Measurements from ENCODE around the gene SLCO4A1. TPM values are rescaled to one million over a fixed set of nuclear protein-coding genes. Genes with fewer than 3 reads are reported as not detected.
"Not testable (repeated sequence)": the region's sequence is repeated elsewhere in the genome, so short reads cannot be mapped to it uniquely, and the experiment has no call there.

SLCO4A1 gene
- polyA plus RNA-seq, 10 donors, result 0.37 to 1.2 (median 0.65) TPM

GRCh38 chr20:62622178-62622876 is 20.0 kb upstream of the SLCO4A1 start:
- no peak for DNase-seq

GRCh38 chr20:62622877-62623487 is 19.3 kb upstream of the SLCO4A1 start:
- DNase-seq, result no peak

GRCh38 chr20:62623488-62624324 is 18.6 kb upstream of the SLCO4A1 start:
- peak; percentile 43 to 86 (median 78) for DNase-seq

- no peak for DNase-seq
Measured at GRCh38 chr20:62624325-62624690, 18.0 kb upstream of the SLCO4A1 start.

GRCh38 chr20:62624719-62625453 is 17.4 kb upstream of the SLCO4A1 start:
- peak in 2 of 3 donors; percentile 33 to 52 for DNase-seq

GRCh38 chr20:62625516-62625915 is 16.8 kb upstream of the SLCO4A1 start:
- no peak for DNase-seq

- no peak for DNase-seq
Measured at GRCh38 chr20:62625921-62626547, 16.3 kb upstream of the SLCO4A1 start.

DNA sequence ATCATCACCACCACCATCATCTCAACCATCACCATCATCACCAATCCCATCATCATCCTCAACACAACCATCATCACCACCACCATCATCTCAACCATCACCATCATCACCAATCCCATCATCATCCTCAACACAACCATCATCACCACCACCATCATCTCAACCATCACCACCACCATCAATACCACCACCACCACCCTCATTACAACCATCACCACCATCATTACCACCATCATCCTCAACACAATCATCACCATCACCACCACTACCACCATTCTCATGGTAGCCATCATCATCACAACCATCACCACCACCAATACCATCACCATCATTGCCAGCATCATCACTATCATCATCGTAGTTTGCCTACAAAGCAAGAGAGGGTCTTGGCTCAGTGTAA is 14.9 kb upstream of the SLCO4A1 start:
- not testable (repeated sequence) for DNase-seq

- no peak for DNase-seq
Measured at GRCh38 chr20:62627901-62628612, 14.2 kb upstream of the SLCO4A1 start.

DNA sequence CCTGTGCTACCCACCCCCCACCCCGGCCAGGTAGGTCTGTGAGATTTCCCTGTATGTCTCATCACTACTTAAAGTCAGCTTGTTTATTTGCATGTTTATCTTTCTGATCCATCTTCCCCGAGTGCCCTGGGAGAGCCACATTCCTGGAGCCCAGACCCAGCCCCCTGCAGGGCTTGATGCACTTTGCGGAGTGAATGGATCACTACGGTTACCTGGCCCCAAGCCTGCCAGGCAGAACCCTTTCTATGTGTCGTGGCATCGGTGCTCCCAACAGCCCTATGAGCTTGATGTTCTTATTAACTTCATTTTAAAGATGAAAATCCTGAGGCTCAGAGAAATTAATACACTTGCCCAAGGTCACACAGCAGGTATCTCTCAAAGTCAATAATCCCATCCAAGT is 13.6 kb upstream of the SLCO4A1 start:
- no peak for DNase-seq

- no peak for DNase-seq
Measured at GRCh38 chr20:62629864-62630470, 12.3 kb upstream of the SLCO4A1 start.

DNA sequence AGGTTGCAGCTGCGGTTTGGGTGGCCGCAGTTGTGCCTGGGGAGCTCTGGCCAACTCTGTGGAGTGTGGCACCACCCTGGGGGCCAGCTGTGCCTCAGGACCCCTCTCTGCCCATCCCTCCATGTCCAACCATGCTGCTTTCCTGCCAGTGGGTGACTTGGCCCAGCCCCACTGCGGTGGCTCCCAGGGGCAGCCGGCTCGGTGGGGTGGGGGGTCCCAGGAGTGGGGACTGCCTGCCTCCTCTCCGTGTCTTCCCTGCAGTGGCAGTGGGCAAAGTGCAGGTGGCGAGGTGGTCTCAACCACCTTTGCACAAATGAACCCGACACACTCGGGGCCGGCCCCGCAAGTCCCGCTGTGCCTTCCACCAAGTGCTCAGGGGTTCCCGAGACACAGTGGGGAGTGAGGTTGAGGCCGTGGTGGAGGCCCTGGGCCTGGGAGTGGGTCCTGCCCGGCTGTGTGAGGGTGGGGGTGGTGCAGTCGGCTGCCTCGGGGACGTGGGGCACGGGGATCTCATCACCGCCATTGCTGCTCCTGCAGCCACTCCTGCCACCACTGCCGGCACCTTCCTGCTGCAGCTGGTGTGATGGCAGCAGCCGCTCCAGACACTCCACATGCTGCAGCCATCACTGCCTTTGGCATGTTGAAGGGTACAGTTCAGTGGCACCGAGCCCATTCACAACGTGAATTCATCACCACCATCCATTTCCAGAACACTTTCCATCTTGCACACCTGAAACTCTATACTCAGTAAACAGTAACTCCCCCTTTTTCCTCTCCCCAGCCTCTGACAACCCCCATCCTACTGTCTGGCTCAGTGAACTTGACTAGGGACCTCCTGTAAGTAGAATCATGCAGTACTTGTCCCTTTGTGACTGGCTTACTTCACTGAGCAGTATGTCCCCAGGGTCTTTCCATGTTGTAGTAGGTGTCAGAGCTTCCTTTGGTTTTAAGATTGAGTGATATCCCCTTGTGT is 10.7 kb upstream of the SLCO4A1 start:
- DNase-seq, result no peak

GRCh38 chr20:62632575-62633090 is 9.7 kb upstream of the SLCO4A1 start:
- no peak for DNase-seq

GRCh38 chr20:62633598-62634329 is 8.5 kb upstream of the SLCO4A1 start:
- DNase-seq, result no peak

DNA sequence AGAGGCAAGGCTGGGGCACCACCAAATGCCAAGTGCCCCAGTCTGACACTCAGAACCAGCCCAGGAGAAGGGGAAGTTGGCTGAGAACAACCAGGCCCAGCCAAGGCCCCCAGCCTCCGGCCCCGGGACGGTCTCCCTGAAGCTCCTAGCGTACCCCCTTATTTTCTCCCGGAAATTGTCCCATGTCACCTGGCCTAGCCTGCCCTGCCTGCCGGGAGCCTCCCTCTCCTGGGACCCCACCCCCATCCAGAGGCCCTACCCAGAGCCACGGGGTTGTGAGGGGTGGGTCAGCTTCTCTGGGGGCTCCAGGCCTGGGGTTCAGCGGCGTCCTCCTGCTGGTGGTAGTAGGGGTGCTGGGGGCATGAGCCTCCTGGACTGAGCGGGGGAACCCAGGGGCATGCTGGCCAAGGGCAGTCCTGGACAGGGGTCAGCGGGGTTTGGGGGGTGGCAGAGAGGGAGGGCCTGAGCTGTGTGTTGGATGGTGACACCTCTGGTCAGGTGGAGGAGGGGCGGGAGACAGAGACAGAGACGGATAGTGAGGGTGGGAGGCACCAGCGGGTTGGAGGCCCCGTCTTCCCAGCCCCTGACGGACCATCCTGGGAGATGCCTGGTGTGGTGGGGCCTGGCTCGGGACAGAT is 7.9 kb upstream of the SLCO4A1 start:
- DNase-seq, result no peak

DNA sequence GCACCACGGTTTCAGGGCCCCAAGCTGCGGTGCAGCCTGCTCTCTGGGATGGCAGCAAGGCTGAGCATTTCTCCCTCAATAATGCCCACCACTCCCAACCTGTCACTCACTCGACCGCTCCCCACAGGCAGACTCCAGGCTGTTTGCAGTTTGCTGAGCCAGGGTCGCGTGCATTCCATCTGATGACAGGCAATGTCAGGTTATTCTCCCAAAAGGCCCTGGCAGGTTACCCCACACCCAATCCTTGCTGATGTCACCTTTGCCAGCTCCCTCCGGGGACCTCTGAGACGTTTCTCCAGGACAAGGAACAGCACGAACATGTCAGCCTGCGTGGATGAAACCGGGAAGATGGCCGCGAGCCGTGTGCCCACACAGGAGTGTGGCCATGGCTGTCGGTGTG is 7.1 kb upstream of the SLCO4A1 start:
- DNase-seq, result no peak

GRCh38 chr20:62635852-62636251 is 6.5 kb upstream of the SLCO4A1 start:
- no peak for DNase-seq

DNA sequence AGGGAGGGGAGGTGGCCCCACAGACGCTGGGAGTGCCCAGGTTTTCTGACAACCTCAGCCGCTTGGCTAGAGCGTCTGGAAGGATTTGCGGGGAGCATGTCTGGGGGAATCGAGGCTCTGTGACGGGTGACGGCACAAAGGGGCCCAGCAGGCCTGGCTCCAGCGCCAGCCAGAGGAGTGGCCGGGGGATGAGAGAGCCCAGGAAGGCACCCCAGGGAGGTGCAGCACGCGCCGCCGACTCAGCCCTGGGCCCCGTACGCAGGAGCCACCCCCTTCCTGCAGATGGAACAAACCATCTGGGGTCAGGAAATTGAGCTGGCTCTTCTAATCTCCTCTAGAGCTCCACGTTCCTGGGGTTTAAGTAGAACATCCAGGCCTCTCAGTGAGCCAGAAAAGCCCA is 5.9 kb upstream of the SLCO4A1 start:
- DNase-seq, result peak in 1 of 3 donors; percentile 56

All from muscle of back (tissue), 11 donors.